Upper lobe of left lung (tissue), 4 donors: ENCODE data around the gene MCTP2.

Experiments
- CTCF ChIP-seq, 6 experiments: fragments of 450-650 bp in 4 of 6; fragments of 200-600 bp in 2 of 6; sonication (generic) in 2 of 6; IDR thresholded peaks; one replicate each; pipeline ENCODE4 v1.5.1; 2016 to 2019; ENCODE audit warnings: antibody characterized with exemption in 6 of 6
- EP300 ChIP-seq, 4 donors: sonication (generic); formaldehyde crosslinking; IDR thresholded peaks; one replicate each; pipeline ENCODE4 v1.5.1; 2017; ENCODE audit warnings: antibody characterized with exemption in 4 of 4, control low read depth in 2 of 4
- POLR2A ChIP-seq, 4 donors: fragments of 450-650 bp; IDR thresholded peaks; one replicate each; pipeline ENCODE4 v1.5.1; 2016 to 2017; ENCODE audit warnings: antibody characterized with exemption in 4 of 4, mild to moderate bottlenecking in 2 of 4

GRCh38 chr15:94363382-94363781 is 132.0 kb downstream of the MCTP2 start:
- TF ChIP-seq CTCF (IDR thresholded peaks at IDR 0.05): no peak
- no peak for TF ChIP-seq POLR2A (IDR thresholded peaks at IDR 0.05)
- TF ChIP-seq EP300 (IDR thresholded peaks at IDR 0.05): no peak
